ENCODE measurements around the gene MTUS2.

- TF ChIP-seq BRCA1 (IDR thresholded peaks at IDR 0.05; ENCODE audit: low read depth, low read length) (no peak), RNF2 (IDR thresholded peaks at IDR 0.05; ENCODE audit: borderline replicate concordance, low read depth, low read length, missing control alignments, poor library complexity, severe bottlenecking) (no peak), NRF1 (IDR thresholded peaks at IDR 0.05; ENCODE audit: low read depth, low read length) (no peak)
These were observed 467.1 kb downstream of the MTUS2 start for GRCh38 chr13:29287237-29287636.
